CD14-positive monocyte (primary cell): ENCODE data around the gene NUP210. TPM values are rescaled to one million over a fixed set of nuclear protein-coding genes. Genes with fewer than 3 reads are reported as not detected.
A peak's percentile ranks its signal among the peaks of the same experiment; 100 is the strongest.

Source experiments
- DNase-seq, 3 donors: peaks; one replicate each; pipeline ENCODE4 v3.0.0-alpha.2; 2011 to 2022
- H2AFZ ChIP-seq: 2 replicates; pipeline ENCODE4 v1.6.0; 2012; ENCODE audit warnings: mild to moderate bottlenecking, low read depth, low read length, inconsistent platforms; ENCODE audit not compliant: insufficient read depth, poor library complexity, severe bottlenecking
- H3K27ac ChIP-seq, 2 donors: 1 replicate in 1 of 2; 2 replicates in 1 of 2; pipeline ENCODE4 v1.5.1; 2012 to 2013; ENCODE audit warnings: low read length in 2 of 2, control low read depth in 1 of 2, inconsistent platforms in 1 of 2, low read depth in 1 of 2, mild to moderate bottlenecking in 1 of 2
- H3K27me3 ChIP-seq, 2 donors: one replicate each; pipeline versions ENCODE4 v1.6.0 to v1.6.1; 2011 to 2013; ENCODE audit warnings: low read length in 2 of 2; ENCODE audit not compliant: control insufficient read depth in 2 of 2, insufficient read depth in 2 of 2
- H3K36me3 ChIP-seq, 2 donors: replicated peaks in 1 of 2; 1 replicate in 1 of 2; 2 replicates in 1 of 2; pipeline versions ENCODE4 v1.5.1 to v1.6.1; 2012 to 2013; ENCODE audit warnings: low read length in 2 of 2, control low read depth in 1 of 2, inconsistent platforms in 1 of 2, mild to moderate bottlenecking in 1 of 2; ENCODE audit not compliant: insufficient read depth in 2 of 2, control insufficient read depth in 1 of 2
- H3K4me1 ChIP-seq, 2 donors: 1 replicate in 1 of 2; 2 replicates in 1 of 2; pipeline versions ENCODE4 v1.5.1 to v1.6.1; 2012 to 2013; ENCODE audit warnings: low read length in 2 of 2, control low read depth in 1 of 2, inconsistent platforms in 1 of 2, mild to moderate bottlenecking in 1 of 2, moderate library complexity in 1 of 2; ENCODE audit not compliant: insufficient read depth in 2 of 2, control insufficient read depth in 1 of 2
- H3K4me2 ChIP-seq: replicated peaks from 2 replicates; pipeline ENCODE3; 2012; ENCODE audit warnings: low read length, moderate library complexity, mild to moderate bottlenecking; ENCODE audit not compliant: poor library complexity, severe bottlenecking; ENCODE audit errors: extremely low read depth
- H3K4me3 ChIP-seq, 3 experiments: fragments of 200-600 bp in 1 of 3; sonication (generic) in 1 of 3; replicated peaks in 1 of 3; 1 replicate in 2 of 3; 2 replicates in 1 of 3; pipeline ENCODE4 v1.5.1; 2011 to 2013; ENCODE audit warnings: low read length in 3 of 3, mild to moderate bottlenecking in 3 of 3, control low read depth in 2 of 3, low read depth in 2 of 3, inconsistent platforms in 1 of 3, moderate library complexity in 1 of 3
- H3K79me2 ChIP-seq: 2 replicates; pipeline ENCODE4 v1.6.0; 2012; ENCODE audit warnings: mild to moderate bottlenecking, control low read depth, inconsistent platforms, low read length, moderate library complexity; ENCODE audit not compliant: insufficient read depth
- H3K9ac ChIP-seq: 2 replicates; pipeline ENCODE4 v1.6.0; 2017; ENCODE audit warnings: low read length, mild to moderate bottlenecking; ENCODE audit not compliant: insufficient read depth, poor library complexity, severe bottlenecking
- H3K9me3 ChIP-seq, 2 donors: replicated peaks in 1 of 2; 1 replicate in 1 of 2; 2 replicates in 1 of 2; pipeline versions ENCODE4 v1.5.1 to v1.6.1; 2012 to 2013; ENCODE audit warnings: low read length in 2 of 2, control low read depth in 1 of 2; ENCODE audit not compliant: control insufficient read depth in 1 of 2, insufficient read depth in 1 of 2
- H4K20me1 ChIP-seq: 2 replicates; pipeline ENCODE4 v1.6.0; 2012; ENCODE audit warnings: mild to moderate bottlenecking, low read length, control low read depth, moderate library complexity; ENCODE audit not compliant: insufficient read depth
- H3K27ac Mint-ChIP-seq, 7 donors: one replicate each; pipeline ENCODE4 v1.8.0; 2020; ENCODE audit warnings: mild to moderate bottlenecking in 7 of 7, mixed read lengths in 7 of 7, moderate library complexity in 6 of 7, inconsistent platforms in 2 of 7
- H3K27me3 Mint-ChIP-seq, 3 donors: one replicate each; pipeline ENCODE4 v1.8.0; 2021 to 2022; ENCODE audit warnings: low read depth in 3 of 3, mild to moderate bottlenecking in 3 of 3, mixed read lengths in 3 of 3, moderate library complexity in 3 of 3, inconsistent platforms in 1 of 3
- H3K36me3 Mint-ChIP-seq, 2 donors: one replicate each; pipeline ENCODE4 v1.8.0; 2020; ENCODE audit warnings: mixed read lengths in 2 of 2, inconsistent platforms in 1 of 2, mild to moderate bottlenecking in 1 of 2
- H3K4me1 Mint-ChIP-seq: one replicate; pipeline ENCODE4 v1.8.0; 2020; ENCODE audit warnings: mild to moderate bottlenecking, mixed read lengths
- H3K4me3 Mint-ChIP-seq, 2 donors: one replicate each; pipeline ENCODE4 v1.8.0; 2020; ENCODE audit warnings: mild to moderate bottlenecking in 2 of 2, mixed read lengths in 2 of 2, moderate library complexity in 1 of 2
- H3K9me3 Mint-ChIP-seq, 7 donors: one replicate each; pipeline ENCODE4 v1.8.0; 2020 to 2022; ENCODE audit warnings: mixed read lengths in 7 of 7, mild to moderate bottlenecking in 6 of 7, moderate library complexity in 6 of 7, inconsistent platforms in 2 of 7
- CTCF ChIP-seq: fragments of 200-600 bp; IDR thresholded peaks from one replicate; pipeline ENCODE4 v1.8.0; 2022; ENCODE audit warnings: antibody characterized with exemption, mild to moderate bottlenecking
- WGBS: methylation state at CpG from one replicate; pipeline ENCODE4 v1.1.5; 2013; ENCODE audit warnings: missing lambda C conversion rate; ENCODE audit not compliant: insufficient coverage; 5-methylcytosine and 5-hydroxymethylcytosine counted together
- intact Hi-C, 2 donors: fragments of 100-400 bp; cut with micrococcal nuclease; formaldehyde crosslinking; loops; one replicate each; pipeline versions ENCODE4 v1.15.0 to v1.15.1; 2023
- polyA plus RNA-seq, 3 donors: library from polyadenylated mRNA; depleted of rRNA in 1 of 3; unstranded in 2 of 3; stranded (reverse) in 1 of 3; fragments of 300-500 nt in 2 of 3; fragments of >200 nt in 1 of 3; fragmentation: Illumina TruSeq in 2 of 3; gene quantifications; 1 replicate in 2 of 3; 2 replicates in 1 of 3; pipeline ENCODE4 v1.2.3, GENCODE V29; 2012 to 2021

The NUP210 gene
- polyA plus RNA-seq, 3 donors, result 7.9 to 43.5 (median 13.0) TPM

- 97% methylated on average over 10 of the region's 12 CpGs for WGBS
- TF ChIP-seq CTCF, result no peak
- H3K27ac Mint-ChIP-seq, result peak overlapping the region in 4 of 7 donors; percentile 20 to 60 (median 38)
- no peaks in the 10 kb centered on the region for H3K27me3 ChIP-seq
- no peaks in the 10 kb centered on the region for H3K9me3 ChIP-seq
- H3K4me3 ChIP-seq, result no peak overlapping the region
- H3K9ac ChIP-seq, result no peak overlapping the region
- no peaks in the 10 kb centered on the region for H3K27me3 Mint-ChIP-seq
- peaks cover 92 to 98% of the 10 kb centered on the region in 2 donors for H3K36me3 Mint-ChIP-seq
- intact Hi-C loops, result no loop called here
- H3K4me1 ChIP-seq, result no peaks in the 10 kb centered on the region
- no peaks in the 10 kb centered on the region for H4K20me1 ChIP-seq
- H3K27ac ChIP-seq, result peak overlapping the region in 1 of 2 donors; percentile 31
- no peaks in the 10 kb centered on the region for H3K4me1 Mint-ChIP-seq
- no peaks in the 10 kb centered on the region for H3K79me2 ChIP-seq
- H3K4me2 ChIP-seq, result no peak overlapping the region
- H3K4me3 Mint-ChIP-seq, result no peak overlapping the region
- H3K9me3 Mint-ChIP-seq, result no peaks in the 10 kb centered on the region
- H2AFZ ChIP-seq, result no peak overlapping the region
- H3K36me3 ChIP-seq, result peaks cover 100% of the 10 kb centered on the region in 2 donors
- no peak for DNase-seq
These were observed 83.5 kb downstream of the NUP210 start for GRCh38 chr3:13336592-13336991.

DNA sequence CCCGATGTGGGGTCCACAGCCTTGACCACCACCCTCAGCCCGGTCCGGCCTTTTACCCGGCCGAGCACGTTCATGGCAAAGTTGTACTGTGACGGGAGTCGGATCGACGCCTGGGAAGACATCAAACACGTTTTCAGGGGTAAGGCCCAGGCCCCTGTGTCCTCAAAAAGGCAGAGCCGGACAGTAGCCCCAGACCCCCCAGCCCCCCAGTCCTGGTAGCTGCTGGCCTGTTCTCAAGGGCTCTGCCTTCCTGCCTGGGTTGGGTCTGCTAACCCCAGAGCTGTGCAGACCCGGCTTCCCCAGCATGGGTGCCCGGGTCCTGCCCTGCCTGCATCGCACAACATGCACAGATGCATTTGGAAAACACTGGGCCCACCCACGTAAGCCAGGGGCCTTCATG, 84.6 kb downstream of the NUP210 start:
- no peak overlapping the region for H3K4me3 Mint-ChIP-seq
- intact Hi-C loops, result no loop called here
- Histone ChIP-seq H3K27me3 (no peaks in the 10 kb centered on the region), H3K4me1 (no peaks in the 10 kb centered on the region), H3K9ac (no peak overlapping the region), H2AFZ (no peak overlapping the region), H3K27ac (no peak overlapping the region), H3K4me3 (no peak overlapping the region), H3K9me3 (no peaks in the 10 kb centered on the region), H3K79me2 (no peaks in the 10 kb centered on the region), H3K4me2 (no peak overlapping the region), H4K20me1 (no peaks in the 10 kb centered on the region), H3K36me3 (peaks cover 100% of the 10 kb centered on the region in 2 donors)
- H3K36me3 Mint-ChIP-seq, result peaks cover 92 to 97% of the 10 kb centered on the region in 2 donors
- no peaks in the 10 kb centered on the region for H3K4me1 Mint-ChIP-seq
- peak overlapping the region in 1 of 7 donors; percentile 46 for H3K27ac Mint-ChIP-seq
- no peak for DNase-seq
- TF ChIP-seq CTCF, result no peak
- no peaks in the 10 kb centered on the region for H3K27me3 Mint-ChIP-seq
- no peaks in the 10 kb centered on the region for H3K9me3 Mint-ChIP-seq
- 97% methylated on average over 16 of the region's 16 CpGs for WGBS
